ENCODE data around the gene COL4A1.

Gene COL4A1

DNA sequence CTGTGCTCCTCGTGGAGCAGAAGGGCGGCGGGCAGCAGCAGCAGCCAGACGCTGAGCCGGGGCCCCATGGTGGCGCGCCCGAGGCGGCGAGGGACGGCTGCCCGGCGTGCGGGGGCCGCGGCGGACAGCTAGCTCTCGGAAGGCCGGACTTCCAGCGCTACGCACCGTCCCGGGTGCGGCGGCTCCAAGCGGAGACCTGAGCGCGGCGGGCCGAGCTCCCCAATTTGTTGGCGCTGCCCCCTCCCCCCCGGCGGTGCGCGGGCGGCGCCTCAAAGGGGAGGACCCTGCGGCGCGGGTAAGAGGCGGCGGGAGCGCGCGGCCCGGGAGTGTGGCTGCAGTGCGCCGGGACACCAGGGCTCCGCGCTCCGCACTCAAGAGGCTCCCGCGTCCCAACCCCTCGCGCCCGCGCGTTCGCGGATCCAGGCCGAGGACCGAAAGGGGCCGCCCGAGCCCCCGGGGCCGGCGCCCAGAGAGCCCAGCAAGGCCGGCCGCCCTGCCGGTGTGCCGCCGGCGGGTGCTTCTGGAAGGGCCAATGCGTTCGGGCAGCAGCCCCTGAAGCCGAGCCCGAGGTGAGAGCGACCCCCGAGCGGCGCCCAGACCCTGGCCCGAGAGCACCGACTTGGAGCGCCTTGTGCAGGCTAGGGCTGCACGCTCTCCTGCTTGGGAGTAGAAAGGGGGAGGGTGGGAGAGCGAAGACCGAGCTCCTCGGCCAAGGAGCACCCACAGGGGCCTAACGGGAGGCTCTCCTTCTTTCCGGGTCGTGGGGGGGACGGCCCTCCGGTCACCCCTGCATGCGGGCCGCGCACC lies at the start of gene COL4A1, which contains the start of gene COL4A2:
Gene COL4A1 (minus strand): TSS at position 198 of the 807 bp plus-strand sequence. CDS start 130 bp downstream, at position 68.
Gene COL4A2 (plus strand): TSS at position 325 of the 807 bp plus-strand sequence. CDS start 620 bp downstream, outside the sequence.
- DNase-seq, result no peak

DNA sequence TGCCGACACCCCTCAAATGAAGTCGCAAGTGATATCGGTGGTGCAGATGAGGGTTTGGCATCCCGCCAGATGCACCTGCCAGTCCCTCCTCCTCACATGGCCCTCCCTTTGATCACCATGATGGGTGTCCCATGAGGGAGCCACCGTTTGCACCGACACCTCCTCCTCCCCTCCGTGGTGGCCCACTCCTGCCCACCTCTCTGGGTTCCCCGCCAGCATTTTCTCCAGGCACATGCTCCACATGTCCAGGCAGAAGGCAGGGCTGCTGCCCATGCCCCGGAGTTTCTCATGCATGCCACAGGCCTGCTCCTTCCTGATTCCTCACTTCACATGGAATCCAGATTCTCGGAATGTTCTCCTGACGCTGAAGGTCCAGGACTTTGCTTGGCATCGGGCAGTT lies 49.4 kb upstream of the COL4A1 start:
- DNase-seq, result no peak

DNA sequence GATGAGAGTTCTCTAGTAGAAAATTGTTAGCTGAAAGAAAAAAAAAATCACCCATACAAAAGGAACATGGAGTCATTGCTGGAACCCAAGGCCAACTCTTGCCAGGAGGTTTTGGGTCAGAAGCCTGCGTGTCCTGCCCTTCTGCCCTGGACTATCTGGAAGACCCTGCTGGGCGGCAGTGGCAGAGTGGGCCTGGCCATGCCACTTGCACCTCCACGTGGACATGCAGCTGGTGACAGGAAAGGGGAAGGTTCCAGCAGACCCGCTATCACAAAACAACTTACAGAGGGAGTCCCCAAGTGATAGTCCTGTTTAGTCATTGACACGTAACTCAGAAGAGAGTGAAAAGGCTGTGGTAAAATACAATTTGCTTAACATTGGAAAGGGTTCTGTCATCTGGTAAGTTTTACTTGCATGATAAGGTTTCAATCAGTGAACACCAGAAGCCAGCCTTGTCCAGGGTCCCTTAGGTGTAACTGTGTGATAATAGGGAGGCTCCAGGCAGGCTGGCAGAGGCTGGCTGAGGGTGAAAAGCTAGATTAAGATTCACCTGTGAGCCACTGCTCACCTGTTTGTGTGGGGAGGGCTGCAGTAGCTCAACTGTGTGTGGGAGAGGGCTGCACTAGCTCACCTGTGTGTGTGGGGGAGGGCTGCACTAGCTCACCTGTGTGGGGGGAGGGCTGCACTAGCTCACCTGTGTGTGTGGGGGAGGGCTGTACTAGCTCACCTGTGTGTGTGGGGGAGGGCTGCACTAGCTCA lies 47.9 kb upstream of the COL4A1 start:
- no peak for DNase-seq

DNA sequence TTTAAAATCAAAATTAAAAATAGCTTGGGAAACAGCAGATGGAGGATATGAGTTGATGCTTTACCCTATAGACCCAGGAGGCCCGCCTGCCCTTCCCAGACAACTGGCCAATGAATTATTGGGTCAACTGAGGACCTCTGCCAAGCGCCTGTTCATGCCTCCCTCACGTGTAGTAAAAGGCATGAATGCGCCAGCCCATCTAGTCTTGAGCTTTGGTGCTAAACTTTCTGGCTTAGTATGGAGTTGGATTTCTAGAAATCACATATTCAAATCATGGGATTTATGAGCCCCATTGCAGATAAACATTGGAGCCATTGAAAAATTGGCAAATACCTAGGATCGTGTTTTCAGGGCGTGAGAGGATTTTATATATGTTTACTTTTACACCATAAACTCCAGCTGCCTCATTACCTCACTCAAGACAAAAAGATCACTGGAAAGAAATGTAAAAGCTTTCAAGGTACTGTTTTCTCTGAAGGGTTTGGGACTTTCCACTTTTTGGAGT lies 47.2 kb upstream of the COL4A1 start:
- no peak for DNase-seq

DNA sequence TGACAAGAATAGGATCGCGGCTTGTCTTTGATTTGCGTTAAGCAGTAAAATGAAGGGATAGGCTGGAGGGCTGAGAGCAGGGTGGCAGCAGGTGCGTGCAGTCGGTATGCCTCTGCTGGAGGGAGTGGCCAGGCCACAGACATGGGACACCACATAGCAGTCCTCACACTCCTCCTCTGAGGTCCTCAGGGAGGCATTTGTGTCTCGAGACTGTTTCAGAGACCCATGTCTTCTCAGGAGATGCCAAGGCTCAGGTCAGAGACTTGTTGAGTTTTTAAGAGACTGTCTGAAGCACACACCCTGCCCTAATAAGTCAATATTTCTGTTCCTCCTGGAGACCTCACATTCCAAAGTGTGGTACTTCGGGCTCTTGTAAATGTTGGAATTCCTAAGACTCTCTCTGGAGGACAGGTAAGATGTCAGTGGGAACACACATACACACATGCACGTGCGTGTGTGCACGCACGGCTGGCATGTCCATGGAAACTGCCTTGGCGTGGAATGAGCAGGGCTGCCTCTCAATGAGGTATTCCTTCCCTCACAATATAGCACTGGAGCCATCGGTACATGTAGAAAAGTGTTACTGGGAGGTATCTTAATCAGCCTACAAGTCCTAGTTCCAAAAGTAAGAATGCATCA lies 46.5 kb upstream of the COL4A1 start:
- DNase-seq, result no peak

DNA sequence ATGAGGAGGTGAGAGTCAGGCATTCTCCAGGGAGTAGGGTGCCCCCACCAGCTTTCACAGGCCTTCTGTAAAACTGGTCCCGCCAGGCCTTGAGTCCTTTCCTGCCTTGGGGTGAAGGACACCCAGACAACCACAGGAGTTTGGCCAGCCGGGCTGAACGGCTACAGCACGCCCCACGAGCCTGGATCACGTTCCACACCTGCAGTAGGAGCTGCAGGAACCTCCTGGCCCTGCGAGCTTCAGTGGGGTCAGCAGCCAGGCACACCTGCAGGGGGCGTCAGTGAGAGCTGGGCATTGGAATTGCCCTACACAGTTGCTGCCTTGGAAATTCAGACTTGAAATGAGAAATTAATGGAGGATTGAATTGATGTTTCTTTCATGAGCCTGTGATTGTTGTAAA lies 45.8 kb upstream of the COL4A1 start:
- no peak for DNase-seq

DNA sequence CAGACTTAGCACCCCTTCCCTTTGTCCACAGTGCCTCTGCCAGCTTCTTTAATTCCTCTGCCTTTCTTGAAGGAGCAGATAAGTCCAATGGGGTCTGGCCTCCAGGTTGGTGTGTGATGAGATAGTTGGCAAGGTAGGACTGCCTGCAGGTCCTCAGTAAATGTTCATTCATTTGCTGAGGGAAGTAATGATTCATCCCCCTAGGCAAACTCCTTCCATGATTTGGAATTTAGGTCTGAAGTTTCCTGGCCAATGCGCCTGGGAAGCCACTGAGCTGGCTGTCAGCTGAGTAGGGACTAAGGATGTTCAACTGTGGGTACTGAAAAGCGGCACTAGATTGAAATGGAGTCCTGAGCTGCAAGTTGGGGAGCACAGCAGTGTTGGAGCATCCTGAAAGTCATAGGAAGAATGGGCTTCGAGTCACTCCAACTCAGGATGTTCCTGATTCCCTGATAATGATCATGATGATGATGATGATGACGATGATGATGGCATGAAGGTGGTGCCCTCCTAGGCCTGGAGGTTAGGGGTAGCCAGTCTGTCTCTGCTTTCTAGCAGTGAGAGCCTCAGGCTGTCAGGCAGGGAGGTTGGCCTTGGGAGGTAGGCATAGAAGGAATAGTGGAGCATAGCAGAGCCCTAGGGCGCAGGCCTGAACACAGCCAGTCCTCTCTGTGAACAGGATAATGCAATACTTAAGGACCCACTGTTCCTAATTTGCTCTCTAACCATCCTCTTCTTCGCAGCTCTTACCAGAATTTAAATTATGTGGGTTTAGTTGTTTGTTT lies 44.9 kb upstream of the COL4A1 start:
- DNase-seq, result no peak

DNA sequence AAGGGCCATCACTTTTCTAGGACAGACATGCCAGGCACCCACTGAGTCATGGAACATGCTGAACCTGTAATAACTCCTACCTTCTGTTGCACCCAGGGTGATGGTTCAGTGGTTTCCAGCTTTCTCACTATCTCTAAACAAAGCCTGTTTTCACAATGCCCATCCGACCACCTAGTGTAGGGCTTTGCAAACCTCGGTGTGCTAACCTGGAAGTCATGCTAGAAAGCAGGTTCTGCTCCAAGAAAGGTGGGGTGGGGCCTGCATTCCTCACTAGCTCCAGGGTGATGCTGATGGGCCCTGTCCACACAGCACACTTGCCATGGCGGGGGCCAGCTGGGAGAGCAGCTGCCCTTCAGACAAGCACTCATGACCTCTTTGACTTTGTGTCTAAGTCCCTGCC lies 43.6 kb upstream of the COL4A1 start:
- no peak for DNase-seq

DNA sequence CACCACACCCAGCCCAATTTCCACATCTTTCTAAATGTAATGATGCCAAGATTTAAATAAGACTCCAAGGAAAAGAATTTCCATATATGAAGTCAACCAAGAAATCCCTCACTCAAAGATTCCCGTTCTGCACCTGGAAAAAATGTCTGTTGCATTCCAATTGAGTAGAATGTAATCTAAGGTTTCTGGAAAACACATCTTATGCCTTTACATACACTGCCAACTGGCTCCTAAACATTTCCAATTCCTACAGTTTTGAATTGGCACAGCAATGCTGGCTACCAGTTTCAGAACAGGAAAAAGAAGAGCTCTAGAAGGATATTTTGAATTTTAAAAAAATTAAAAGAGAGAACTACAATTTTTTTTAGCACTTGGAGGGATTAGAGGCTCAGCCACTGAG lies 43.1 kb upstream of the COL4A1 start:
- DNase-seq, result no peak

DNA sequence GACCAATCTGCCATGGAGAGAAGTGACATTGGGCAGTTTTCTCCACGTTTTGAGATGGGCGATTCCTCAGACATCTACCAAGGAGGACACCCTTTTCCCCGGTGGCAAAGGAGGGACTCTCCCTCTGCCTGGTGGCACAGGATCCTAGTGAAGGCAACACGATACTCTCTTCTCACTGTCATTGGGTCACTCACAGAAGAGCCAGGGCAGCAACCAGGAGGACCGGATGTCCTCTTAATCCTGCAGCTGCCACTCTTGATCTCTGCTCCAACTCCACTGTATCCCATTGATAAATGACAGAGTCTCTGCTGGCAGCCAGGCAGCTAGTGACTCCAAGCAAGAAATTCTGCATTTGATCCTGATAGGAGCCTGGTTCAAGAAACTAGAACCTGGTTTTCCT lies 42.3 kb upstream of the COL4A1 start:
- no peak for DNase-seq

DNA sequence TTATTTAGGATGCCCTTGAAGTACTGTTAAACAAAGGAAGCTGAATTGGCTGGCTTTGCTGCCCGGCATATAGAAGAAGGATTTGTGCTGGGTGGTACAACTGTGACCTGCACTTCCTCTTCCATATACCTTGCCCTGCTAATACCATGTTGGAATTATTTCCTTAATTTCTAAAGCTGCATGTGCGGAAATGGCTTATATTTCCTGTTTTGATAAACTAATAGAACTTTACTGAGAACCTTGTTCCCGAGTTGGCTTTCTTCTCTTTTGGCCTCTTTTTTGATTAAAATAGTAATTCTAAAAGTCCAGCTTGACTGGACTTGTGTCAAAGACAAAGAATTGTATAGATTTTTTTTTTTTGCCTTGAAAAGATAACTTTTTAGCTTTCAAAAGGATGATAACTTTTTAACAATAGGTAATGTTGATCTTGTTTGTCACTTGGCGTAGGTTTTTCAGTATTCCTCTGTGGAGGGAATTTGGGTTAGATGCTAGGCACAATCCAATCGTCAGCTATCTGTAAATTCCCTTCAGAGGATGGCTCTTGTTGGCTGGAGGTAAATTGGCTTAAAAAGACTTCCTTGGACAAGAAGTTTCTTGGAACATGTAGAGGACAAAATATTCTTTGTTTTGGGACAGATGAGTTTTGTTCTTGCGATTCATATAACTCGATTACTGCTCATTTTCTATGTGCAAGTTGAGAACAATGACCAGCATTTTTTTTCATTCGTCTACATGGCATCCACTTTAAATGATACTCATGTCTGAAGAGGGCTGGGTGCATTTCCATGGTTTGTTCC lies 41.5 kb upstream of the COL4A1 start:
- no peak for DNase-seq

DNA sequence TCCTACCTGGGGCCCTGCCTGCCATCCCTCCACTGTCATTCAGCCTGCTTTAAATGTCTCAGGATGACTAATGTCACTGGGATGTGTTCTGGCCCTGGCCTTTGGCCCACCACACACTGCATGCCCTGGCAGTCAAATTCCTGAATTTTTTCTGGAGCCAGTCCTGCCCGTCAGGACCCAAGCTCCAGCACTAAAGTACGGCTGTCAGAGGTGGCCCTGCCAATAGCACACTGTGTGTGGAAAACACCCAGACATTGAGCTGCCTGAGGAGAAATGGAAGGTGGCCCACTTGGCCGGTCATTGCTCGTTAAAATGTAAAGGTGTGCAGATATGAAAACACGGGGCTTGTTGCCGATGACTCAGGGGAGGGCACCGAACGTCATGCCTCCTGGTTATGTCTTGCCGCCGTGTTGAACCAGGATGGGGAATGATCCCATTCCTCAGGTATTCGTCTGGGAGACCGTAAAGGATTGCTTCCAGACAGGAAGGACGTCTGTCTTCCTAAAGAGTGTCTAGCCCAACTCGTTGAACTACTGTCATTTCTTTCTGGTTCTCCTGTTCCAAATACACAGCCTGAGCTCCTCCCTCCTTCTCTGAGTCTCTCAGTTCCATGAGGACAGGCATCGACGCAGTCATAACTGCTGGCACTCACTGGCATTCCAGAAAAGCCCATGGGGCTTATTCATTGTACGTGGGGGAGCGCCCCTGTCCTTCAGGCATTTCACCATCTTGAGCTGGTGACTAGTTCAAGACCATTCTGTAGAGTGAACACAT lies 40.8 kb upstream of the COL4A1 start:
- DNase-seq, result peak; percentile 37

DNA sequence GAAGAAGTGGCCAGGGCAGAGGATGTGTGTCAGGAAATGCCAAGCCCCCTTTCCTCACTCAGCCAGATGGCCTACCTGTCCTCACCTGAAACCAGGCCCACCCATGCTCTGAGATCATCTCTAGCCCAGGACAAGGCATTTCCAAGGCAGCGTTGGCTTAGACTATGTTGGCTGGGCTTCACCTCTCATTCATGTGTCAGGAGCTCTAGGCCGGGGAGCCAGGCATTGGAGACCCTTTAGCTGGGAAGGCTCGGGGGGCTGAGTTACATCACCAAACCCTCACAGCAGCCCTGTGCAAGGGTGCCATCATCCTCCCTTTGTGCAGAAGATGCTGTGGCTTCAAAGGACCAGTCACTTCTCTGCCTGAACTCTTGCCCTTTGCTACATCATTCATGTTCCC lies 40.1 kb upstream of the COL4A1 start:
- DNase-seq, result no peak

DNA sequence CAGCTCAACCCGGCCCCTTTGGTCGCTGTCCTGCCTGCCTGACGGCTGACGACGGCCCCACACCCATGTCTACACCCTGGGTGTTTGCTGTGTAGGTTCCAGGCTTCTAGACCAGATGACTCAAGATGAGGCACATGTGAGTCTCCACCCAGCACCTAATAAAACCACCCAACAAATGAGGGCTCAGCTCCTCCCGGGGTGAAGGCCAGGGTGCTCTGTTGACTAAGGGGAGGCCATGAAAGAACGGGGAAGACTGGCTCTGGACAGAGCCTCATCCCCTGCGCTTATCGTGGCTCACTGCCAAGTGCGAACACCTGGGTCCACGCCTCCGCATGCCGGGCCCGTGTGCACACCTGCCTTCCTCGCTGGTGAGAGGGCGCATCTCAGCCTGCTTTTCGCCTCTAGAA lies 39.7 kb upstream of the COL4A1 start:
- DNase-seq, result no peak

DNA sequence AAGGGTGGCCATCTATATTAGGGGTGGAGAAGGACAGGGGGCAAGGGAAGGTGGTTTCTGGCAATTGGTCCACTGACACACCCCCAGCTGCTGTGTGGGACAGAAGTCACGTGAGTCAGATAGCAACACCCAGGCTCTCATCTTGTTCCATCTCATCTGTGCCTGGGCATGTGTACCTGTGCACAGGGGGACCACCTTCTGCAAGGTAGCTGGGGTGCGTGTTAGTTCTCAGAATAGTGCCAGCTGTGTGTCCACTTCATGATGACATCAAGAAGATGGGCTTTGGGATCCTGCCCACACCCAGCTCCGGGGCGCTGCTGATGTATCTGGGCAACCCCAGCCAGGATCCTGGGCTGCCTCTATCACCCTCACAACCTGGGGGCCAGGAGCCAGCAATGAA lies 38.7 kb upstream of the COL4A1 start:
- DNase-seq, result no peak

DNA sequence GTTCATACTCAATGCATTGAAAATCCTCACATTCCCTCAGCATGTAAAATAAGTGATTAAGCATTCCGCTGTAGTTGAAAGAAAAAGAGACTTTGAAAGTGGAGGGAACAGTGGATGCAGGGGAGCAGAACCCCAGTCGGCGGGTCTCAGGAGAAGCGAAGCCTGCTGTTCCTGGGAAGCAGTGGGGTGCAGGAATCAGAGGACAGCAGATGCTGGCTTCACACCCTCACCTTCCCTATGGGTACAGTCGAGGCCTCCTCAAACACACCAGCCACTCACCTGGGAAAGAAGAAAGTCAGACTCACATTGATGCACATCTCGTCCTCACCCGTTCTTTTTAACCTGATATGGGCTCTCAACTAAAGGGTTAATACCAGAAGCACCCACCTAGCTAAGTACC lies 38.3 kb upstream of the COL4A1 start:
- DNase-seq, result no peak

DNA sequence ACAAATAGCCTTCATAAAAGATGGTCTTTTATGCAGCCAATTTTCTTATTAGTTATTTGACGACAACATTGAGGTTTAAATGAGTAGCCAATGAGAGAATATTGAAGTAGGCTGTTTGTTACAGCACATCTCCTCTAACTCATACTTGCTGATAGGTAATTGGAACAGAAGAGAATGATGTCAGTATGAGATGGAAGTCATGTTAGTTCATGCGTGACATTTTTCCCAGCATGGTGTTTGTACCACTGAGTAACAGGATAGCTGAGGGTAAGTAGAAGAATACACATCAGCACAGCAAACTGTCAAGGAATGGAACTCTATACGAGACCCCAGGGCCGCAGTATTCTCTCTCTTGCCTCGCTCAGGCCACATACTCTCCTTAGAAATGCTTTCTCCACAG lies 37.4 kb upstream of the COL4A1 start:
- DNase-seq, result no peak

DNA sequence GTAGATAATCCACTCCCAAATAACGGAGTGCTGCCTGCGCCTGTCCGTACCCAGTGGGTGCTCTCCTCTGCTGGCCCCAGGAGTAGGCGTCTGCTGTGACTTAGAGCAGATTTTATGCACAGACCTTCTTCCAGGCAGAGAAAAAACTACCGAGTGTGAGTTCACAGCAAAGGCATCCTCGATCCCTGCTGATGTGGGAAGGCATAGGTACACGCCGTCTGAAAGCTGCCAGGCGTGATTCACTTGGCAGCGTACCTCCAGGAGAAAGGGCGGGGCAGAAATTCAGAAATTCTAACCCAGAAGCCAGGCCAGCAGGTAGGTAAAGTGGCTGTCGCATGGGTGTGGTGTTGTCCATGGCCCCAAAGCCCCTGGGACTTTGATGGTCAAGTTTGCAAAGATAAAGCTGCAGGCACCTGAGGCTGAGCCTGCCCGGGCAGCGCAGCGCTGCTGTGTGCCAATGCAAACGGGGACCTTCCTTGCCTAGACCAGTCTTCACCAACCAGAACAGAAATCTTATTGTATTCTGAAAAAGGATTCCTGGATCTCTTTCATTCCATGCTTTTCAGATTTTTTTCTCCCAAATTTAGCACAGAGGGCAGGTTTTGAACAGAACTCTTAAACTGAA lies 36.4 kb upstream of the COL4A1 start:
- no peak for DNase-seq

DNA sequence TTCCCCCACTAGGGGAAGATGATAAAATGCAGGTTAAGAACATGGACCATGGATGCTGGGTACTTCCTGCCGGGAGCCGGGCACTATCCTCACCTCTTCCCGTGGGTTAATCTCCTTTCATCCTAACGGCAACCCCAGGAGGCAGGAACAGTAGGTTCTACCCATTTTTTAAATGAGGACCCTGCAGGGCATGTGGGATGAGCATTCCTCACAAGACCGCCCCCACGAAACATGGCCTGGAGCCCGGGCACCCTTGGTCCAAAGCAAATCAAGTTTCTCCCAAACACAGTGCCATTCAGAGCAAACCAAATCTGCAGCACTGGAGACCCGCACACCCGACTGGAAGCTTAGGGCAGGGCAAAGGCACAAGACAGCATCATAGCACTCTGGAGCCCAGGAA lies 35.5 kb upstream of the COL4A1 start:
- DNase-seq, result no peak

DNA sequence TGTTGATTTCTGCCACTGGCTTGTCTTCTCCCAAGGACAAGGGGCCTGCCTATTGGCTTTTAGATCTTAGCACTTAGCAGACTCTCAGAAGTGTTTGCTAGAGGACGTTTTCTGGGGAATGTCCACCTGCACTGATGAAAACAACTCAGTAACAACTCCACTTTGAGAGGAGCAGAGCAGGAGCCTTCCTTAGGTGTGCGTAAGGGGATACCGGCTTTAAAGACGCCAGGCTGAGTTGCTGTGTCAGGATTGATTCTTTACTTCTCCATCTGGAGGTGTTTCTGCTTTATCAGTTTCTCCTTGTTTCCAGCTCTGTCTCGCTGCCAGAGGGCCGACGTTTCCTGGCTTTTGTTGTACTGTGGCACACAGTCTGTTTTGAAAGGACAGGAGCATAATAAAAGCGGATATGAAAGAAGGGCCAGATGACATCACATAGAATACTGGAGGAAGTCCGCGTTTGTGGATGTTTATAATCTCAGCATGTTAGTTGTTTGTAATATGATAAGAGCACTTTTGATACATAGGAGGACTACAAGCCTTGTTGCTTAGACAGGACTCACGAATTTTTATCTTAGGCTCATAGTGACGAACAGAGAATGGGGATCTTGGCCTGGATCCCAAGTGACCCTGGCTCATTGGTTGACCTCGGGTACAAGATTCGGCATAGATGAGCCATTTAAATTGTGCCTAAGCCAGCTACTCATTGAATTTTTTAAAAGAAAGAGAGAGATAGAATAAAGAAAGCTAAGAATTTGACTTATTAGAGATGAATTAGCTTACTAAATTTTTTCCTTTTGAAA lies 34.7 kb upstream of the COL4A1 start:
- no peak for DNase-seq

Data from 8988T (cell line).